SK-N-DZ (cell line): ENCODE results near the gene NDUFS1. TPM values are rescaled to one million over a fixed set of nuclear protein-coding genes. Genes with fewer than 3 reads are reported as not detected.
"Not testable (repeated sequence)": the region's sequence is repeated elsewhere in the genome, so short reads cannot be mapped to it uniquely, and the experiment has no call there.

Experiments used
- DNase-seq: peaks from one replicate; pipeline ENCODE4 v3.0.0-alpha.2; 2015; ENCODE audit warnings: low spot score
- polyA plus RNA-seq, 2 experiments: library from polyadenylated mRNA; depleted of rRNA; stranded (reverse); fragments of >200 nt; gene quantifications; 2 replicates each; pipeline ENCODE4 v1.2.3, GENCODE V29; 2014

NDUFS1 gene
- 126 and 130 TPM in 2 replicates for polyA plus RNA-seq (2014; cell fraction: cytosol; rRNA removed)
- 61.9 and 90.4 TPM in 2 replicates for polyA plus RNA-seq (2014; cell fraction: nucleus; rRNA removed)

DNA sequence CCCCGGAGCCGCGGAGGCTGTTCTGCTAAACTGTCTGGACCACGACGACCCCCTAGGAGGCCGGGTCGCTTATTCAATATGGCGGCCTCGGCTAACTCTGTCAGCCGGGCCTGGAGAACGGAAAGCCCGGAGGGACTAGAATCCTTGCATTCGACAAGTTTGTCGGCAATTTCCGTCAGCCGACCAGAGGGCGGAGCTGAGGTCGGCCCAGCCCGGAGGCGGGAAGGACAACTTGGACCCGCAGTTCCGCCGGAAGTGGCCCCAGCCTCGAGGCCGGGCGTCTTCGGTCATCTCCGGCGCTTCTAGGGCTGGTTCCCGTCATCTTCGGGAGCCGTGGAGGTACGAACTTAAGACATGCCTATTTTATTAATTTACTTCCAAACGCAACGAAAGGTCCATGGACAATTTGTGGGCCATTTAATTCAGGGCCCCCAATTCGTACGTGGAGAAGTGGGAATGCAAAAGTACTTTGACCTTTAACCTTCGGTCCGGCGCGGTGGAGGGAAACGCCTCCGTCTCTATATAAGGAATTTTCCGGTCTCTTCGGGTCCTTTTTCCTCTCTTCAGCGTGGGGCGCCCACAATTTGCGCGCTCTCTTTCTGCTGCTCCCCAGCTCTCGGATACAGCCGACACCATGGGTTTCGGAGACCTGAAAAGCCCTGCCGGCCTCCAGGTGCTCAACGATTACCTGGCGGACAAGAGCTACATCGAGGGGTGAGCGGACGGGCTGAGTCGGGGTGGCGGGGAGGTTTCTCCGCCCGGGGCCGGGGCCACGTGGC is at the start of gene NDUFS1, which contains the start of gene EEF1B2:
Gene NDUFS1 (minus strand): TSS at position 99 of the 779 bp plus-strand sequence. CDS start 5,766 bp downstream, outside the sequence.
Gene EEF1B2 (plus strand): TSS at position 550 of the 779 bp plus-strand sequence. CDS start 85 bp downstream, at position 635.
- peak; percentile 98 for DNase-seq

DNA sequence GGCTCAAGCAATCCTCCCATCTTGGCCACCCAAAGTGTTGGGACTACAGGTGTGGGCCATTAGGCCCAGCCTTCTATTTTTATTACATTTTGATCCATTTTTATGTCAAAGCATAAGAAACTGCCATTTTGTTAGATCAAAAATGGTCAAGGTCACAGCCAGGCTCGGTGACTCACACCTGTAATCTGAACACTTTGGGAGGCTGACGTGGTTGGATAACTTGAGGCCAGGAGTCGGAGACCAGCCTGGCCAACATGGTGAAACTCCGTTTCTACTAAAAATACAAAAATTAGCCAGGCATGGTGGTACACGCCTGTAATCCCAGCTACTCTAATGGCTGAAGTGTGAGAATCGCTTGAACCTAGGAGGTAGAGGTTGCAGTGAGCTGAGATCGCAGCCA is 49.7 kb upstream of the NDUFS1 start:
- DNase-seq = no peak

DNA sequence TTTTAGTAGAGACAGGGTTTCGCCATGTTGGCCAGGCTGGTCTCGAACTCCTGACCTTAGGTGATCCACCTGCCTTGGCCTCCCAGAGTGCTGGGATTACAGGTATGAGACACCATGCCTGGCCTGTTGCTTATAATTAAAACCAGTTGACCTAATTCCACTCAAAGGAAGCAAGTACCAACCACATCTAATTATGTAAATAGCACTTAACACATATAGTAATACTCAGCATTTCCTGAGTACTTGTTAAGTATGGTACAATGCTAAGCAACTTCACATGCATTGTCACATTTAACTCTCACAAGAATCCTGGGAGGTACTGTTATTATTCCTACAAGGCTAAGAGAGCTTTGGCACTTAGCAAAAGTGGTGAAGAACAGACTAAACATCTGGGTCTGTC is 48.1 kb upstream of the NDUFS1 start:
- not testable (repeated sequence) for DNase-seq

DNA sequence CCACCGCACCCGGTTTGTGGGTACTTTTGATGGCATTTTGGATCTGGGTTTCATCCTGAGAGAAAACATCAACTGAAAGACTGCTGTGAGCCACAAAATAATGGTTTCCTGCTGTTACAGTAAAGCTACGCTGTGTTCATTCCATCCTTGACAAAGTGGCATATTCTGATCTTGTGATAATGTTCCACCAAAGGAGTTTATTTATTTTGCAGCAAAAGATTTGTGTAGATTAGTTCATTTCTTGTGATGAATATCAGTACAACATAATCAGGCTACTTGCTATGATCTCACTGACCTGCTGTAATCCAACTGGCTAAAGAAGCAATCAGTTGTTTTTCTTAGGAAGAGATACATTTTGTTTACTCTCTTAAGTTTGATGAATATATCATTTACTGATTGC is 45.5 kb upstream of the NDUFS1 start:
- DNase-seq = no peak

DNA sequence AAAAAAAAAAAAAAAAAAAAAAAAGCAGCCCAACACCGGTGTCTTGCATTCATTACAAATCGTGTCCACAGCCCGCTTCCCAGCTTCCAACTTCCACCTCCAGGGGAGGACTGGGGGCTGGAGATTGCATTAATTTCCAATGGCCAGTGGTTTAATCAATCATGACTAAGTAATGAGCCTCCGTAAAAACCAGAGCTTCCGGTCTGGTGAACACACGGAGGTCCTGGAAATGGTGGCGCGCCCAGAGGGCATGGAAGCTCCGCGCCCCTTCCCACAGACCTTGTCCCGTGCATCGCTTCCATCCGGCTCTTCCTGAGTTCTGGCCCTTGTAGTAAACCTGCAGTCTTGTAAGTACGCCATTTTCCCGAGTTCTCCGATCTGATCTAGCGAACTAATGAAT is 44.1 kb upstream of the NDUFS1 start:
- no peak for DNase-seq

DNA sequence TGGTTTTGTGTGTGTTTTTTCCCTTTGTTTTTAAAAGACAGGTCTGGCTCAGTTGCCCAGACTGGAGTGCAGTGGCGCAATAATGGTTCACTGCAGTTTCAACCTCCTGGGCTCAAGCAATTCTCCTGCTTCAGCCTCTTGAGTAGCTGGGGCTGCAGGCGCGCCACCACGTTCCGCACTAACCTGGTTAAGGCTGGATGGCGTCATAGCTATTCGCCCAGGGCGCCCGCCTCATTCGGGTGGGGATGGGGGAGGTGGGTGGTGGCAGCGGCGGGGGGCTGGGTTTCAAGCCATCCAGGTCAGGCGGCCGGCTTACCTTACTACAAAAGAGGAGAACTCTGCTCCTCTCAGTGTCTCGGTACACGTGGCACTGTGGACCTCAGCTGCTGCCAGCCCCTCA is 43.2 kb upstream of the NDUFS1 start:
- peak; percentile 47 for DNase-seq

DNA sequence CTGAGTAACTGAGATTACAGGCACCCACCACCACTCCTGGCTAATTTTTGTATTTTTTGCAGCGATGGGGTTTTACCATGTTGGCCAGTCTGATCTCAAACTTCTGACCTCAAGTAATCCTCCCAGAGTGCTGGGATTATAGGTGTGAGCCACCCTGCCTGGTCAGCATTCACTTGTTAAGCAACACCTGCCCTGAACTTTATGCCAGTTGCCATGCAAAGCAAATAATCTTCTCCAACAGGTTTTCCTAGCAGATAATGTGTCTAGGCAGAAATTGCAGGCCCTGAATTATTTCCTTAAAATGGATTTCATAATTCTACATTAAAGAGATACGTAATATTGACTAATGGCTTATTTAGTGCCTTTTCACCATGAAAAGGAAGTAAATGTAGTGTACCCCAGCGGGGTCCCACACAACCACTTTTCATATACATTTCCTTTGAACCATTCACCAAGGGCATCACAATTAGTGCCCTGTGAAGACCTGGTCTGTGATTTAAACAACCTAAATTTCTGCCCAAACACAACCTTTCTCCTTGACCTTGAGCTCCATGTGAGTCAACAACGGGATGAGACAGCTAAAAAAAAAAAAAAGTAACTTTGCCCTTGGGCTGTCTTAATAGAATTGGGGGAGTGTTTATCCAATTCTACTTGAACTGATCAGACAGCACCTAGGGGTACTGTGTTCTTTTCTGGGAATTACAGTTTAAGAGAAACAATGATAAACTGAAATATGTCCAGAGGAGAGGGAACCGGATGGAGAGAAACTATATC is 42.0 kb upstream of the NDUFS1 start:
- DNase-seq = no peak

DNA sequence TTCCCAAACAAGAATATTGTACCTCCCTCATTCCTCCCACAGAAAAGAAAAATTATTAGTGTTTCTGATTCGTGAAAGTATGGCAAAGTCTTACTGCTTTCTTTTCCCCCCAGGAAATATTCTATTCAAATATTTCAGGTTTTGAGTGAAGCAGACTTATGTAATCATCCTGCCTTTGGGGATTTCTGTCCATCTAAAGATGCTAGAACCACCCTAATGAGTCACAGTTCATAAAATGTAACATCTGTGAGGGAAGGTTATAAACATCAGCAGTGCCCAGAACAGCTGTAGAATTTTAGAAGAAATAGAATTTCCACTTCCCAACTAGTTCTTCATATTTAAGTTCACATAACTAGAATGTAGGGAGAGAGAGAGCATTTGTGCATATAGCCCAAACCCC is 39.4 kb upstream of the NDUFS1 start:
- no peak for DNase-seq

DNA sequence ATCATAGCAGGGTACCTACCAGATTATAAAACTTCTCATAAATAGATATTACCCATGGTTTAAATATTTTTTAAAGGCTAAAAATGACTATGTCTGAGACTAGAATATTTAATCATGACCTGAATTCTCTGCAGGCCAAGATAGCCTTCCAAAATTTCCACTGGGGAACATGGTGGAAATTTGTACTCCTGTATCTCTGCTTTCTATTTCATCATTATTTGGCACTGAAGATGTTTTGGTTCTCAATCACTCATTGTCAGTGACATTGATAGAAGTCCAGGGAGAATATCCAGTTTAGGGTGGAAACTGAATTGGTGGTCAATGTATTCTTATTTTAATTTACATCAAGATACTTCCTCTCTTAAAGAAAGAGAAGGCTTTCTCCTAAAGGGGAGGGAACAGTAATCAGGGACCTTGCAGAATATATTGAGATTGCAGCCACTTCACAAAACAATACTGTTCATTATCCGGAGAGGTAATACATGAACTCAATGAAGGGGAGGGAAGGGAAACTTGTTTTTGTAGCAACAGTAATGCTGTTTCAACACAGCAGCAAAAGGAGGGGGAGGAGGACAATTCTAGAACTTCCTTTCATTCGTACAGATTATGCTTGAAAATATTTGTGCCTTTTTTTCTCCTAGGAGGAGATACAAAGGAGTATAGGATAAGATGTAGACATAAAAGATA is 34.6 kb upstream of the NDUFS1 start:
- DNase-seq = no peak

DNA sequence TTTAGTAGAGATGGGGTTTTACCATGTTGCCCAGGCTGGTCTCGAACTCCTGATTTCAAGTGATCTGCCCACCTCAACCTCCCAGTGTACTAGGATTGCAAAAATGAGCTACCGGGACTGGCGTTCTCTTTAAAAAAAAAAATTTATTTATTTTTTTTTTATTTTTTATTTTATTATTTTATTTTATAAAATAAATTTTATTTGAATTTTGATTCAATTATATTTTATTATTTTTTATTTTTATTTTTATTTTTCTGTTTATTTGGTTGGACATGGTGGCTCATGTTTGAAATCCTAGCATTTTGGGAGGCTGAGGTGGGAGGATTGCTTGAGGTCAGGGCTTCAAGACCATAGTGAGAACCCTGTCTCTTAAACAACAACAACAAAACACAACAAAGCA is 32.9 kb upstream of the NDUFS1 start:
- no peak for DNase-seq

DNA sequence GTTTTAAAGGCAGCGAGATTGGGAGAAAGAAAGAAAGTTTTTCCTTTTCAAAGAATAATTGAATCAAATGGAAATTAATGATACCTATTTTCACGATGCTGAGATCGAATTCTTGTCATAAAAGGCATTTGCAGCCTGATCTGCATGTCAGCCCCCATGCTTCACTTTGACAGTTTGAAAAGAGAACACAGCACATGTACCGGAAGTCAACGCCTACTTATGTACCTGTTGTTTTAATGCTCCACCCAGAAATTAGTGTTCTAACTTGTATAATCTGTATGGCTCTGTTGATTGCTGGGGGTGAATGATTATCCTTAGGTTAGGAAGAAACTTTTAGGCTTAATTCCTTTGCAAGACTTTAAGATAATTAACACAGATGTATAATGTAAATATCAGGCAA is 31.4 kb upstream of the NDUFS1 start:
- no peak for DNase-seq

DNA sequence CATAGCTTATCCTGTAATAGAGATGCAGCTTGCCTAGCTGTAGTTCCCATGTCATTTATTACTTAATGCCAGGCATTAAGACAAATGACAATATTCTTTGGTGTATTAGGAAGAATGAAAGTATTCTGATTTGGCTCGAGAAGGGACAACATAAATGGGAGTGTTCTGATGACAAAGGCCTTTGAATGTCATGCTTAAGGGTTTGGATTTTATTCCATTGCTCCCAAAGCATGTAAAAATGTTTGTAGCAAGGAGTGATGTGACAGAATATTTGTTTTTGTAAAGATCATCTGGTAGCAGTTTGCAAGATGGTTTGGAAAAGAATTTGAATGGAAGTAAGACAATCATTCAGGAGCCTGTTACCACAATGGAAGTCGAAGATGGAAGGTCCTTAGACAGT is 30.9 kb upstream of the NDUFS1 start:
- DNase-seq = no peak

DNA sequence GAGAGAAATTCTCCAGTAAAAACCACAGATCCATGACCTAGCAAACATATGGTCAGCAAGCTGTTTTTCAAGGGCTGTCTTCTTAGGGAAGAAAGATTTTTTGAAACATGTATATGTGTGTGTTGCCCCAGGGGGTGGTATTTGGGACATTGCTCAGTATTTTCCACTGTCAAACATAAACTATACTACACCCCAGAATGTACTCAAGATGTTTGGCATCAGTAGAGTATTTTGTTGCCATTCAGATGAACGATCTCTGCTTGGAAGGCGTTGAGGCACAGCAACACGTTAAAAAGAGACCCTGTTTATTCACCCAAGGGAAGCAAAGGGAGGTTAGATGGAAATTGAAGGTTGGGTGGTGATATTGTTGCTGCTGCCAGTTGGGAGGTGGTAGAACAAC is 30.4 kb upstream of the NDUFS1 start:
- no peak for DNase-seq

DNA sequence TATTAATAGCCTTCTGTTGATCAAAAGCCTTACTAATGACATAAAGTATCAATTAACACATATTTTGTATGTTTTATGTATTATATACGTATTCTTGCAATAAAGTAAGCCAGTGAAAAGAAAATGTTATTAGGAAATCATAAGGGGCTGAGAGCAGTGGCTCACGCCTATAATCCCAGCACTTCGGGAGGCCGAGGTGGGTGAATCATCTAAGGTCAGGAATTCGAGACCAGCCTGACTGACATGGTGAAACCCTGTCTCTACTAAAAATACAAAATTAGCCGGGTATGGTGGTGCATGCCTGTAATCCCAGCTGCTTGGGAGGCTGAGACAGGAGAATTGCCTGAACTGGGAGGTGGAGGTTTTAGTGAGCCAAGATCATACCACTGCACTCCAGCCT is 22.3 kb upstream of the NDUFS1 start:
- not testable (repeated sequence) for DNase-seq

DNA sequence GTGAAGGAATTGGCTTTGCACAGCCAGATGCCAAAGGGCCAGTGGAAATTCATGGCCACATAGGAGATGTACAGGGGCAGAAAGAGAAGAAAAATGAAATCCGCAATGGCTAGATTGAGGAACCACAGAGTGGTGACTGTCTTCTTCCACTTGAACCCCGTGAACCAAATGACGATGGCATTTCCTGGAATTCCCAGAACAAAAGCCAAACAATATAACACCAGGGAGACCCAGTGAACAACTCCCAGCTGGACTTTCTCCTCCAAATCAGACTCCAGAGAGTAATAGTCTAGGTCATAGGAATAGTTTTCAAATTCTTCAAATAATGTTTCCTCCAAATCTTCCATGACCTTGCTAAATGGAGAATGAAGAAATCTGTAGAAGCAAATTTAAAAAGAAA is 17.7 kb upstream of the NDUFS1 start:
- DNase-seq = no peak

DNA sequence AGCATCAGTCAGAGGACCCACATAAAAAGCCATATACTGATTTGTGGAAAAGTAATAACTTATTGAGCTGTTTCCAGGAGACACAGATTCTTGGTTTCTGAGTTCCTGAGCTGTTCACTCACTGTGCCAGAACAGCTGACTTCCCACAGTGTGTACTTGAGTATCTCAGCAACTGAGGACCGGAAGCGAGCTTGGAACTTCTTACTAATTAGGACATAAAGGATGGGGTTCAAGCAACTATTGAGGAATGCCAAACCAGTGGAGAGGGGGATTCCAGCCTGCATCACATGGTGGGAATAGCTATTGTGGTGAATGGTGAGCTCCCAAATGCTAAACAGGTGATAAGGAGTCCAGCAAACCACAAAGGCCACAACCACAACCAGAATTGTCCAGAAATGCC is 16.9 kb upstream of the NDUFS1 start:
- no peak for DNase-seq

DNA sequence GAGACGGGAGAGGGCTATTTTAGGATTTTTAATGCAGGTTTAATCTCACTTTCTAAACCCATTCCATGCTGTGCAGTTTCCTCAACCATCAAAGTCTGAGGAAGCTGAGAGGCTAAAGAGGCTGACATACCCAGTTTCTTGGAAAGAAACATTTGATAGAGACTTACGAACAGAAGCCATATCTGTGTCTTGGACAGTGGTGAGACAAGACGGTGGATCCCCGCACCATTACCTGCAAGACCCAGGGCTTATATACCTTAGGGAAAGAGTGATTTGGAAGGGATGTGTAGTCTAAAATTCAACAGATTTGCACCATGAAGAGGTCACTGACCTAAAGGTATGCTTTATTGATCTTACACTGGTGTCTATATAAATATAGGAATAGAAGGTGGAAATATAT is 13.9 kb upstream of the NDUFS1 start:
- DNase-seq = no peak

DNA sequence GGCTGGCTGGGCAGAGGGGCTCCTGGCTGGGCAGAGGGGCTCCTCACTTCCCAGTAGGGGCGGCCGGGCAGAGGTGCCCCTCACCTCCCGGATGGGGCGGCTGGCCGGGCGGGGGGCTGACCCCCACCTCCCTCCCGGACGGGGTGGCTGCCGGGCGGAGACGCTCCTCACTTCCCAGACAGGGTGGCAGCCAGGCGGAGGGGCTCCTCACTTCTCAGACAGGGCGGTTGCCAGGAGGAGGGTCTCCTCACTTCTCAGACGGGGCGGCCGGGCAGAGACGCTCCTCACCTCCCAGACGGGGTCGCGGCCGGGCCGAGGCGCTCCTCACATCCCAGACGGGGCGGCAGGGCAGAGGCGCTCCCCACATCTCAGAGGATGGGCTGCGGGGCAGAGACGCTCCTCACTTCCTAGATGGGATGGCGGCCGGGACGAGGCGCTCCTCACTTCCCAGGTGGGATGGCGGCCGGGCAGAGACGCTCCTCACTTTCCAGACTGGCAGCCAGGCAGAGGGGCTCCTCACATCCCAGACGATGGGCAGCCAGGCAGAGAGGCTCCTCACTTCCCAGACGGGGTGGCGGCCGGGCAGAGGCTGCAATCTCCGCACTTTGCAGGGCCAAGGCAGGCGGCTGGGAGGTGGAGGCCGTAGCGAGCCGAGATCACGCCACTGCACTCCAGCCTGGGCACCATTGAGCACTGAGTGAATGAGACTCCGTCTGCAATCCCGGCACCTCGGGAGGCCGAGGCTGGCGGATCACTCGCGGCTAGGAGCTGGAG is 12.6 kb upstream of the NDUFS1 start:
- not testable (repeated sequence) for DNase-seq

DNA sequence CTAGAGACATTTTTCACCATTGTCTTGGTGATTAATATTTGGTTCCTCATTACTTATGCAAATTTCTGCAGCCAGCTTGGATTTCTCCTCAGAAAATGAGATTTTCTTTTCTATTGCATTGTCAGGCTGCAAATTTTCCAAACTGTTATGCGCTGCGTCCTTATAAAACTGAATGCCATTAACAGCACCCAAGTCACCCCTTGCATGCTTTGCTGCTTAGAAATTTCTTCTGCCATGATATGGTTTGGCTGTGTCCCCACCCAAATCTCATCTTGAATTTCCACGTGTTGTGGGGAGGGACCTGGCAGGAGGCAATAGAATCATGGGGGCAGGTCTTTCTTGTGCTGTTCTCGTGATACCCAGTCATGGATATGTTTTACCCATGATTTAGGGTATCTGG is 9.0 kb upstream of the NDUFS1 start:
- DNase-seq = not testable (repeated sequence)

DNA sequence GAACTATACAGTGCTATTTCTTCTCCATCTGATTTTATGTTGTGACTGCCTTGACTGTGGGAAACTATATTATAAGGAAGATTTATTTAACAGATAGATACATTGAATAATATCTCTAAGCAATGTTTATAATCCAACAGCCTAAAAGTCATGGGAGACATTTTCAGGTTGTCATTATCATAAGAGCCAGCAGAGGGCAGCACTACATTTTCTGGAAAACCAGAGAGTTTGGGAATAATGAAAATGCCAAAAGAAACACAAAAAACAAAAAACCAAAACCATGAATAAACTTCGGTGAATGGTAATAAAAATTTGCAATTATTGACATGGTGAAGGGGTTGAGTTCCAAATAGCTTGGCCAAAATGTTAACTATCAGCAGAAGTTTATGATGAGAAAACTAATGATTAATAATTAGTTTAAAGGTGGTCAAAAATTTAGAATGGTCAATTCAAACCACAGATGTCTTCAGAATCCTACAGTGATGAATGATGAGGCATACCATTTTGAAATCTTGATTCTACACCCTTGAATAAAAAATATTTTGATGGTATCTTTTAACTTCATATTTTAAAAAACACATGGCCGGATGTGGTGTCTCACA is 5.1 kb upstream of the NDUFS1 start:
- DNase-seq = peak; percentile 41
